HG03045 (cell line): ENCODE data around the gene MST1.

Source experiments
- ATAC-seq: cut with Tn5 transposase; IDR thresholded peaks from one replicate; pipeline ENCODE4 v1.9.1; 2021; ENCODE audit warnings: mild to moderate bottlenecking, moderate library complexity; ENCODE audit not compliant: unreplicated experiment

The MST1 gene

DNA sequence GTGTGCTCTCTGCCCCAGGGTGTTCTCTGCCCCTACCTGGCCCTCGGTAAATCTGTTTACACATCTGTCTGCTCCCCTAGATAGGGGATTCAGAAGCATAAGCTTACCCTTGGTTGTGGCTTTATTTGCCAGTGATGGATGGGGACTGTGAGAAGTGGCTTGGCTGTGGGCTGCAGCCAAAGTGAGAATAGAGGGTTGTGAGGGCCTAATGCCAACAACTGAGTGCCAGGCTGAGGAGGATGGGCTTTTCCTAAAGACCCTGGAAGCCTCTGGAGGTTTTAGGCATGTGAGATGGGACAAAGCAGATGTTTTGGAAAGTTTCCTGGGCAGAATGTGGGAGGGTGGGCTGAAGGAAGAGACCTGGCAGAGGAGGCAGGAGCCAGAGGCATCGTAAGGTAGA, 30.6 kb downstream of the MST1 start:
- ATAC-seq = no peak

DNA sequence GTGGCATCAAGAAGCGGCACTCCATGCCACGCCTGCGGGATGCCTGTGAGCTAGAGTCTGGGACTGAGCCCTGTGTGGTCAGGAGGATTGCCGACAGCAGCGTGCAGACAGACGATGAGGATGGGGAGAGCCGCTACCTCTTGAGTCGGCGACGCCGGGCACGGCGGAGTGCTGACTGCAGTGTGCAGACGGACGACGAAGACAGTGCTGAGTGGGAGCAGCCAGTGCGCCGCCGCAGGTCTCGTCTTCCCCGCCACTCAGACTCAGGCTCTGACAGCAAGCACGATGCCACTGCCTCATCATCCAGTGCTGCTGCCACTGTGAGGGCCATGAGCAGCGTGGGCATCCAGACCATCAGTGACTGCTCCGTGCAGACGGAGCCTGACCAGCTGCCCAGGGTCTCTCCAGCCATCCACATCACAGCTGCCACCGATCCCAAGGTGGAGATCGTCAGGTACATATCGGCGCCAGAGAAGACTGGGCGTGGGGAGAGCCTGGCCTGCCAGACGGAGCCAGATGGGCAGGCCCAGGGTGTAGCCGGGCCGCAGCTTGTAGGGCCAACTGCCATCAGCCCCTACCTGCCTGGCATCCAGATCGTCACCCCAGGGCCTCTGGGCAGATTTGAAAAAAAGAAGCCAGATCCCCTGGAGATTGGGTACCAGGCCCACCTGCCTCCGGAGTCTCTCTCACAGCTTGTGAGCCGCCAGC, 31.9 kb downstream of the MST1 start:
- ATAC-seq = no peak

DNA sequence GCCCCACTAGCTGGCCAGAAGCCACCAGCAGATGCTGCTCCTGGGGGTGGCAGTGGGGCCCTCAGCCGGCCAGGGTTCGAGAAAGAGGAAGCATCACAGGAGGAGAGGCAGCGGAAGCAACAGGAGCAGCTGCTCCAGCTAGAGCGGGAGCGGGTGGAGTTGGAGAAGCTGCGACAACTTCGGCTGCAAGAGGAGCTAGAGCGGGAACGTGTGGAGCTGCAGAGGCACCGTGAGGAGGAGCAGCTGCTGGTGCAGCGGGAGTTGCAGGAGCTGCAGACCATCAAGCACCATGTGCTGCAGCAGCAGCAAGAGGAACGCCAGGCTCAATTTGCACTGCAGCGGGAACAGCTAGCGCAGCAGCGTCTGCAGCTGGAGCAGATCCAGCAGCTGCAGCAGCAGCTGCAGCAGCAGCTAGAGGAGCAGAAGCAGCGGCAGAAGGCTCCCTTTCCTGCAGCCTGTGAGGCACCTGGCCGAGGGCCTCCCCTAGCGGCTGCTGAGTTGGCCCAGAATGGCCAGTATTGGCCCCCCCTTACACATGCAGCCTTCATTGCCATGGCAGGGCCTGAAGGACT, 32.6 kb downstream of the MST1 start:
- ATAC-seq = no peak

DNA sequence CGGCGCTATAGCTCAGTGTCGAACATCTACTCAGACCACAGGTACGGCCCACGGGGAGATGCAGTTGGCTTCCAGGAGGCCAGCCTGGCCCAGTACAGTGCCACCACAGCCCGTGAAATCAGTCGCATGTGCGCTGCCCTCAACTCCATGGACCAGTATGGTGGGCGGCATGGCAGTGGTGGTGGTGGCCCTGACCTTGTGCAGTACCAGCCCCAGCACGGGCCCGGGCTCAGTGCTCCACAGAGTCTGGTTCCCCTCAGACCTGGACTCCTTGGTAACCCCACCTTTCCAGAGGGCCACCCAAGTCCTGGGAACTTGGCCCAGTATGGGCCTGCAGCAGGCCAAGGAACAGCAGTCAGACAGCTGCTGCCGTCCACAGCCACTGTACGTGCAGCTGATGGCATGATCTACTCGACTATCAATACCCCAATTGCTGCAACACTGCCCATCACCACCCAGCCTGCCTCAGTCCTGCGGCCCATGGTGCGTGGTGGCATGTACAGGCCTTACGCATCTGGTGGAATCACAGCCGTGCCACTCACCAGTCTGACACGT, 33.5 kb downstream of the MST1 start:
- no peak for ATAC-seq

DNA sequence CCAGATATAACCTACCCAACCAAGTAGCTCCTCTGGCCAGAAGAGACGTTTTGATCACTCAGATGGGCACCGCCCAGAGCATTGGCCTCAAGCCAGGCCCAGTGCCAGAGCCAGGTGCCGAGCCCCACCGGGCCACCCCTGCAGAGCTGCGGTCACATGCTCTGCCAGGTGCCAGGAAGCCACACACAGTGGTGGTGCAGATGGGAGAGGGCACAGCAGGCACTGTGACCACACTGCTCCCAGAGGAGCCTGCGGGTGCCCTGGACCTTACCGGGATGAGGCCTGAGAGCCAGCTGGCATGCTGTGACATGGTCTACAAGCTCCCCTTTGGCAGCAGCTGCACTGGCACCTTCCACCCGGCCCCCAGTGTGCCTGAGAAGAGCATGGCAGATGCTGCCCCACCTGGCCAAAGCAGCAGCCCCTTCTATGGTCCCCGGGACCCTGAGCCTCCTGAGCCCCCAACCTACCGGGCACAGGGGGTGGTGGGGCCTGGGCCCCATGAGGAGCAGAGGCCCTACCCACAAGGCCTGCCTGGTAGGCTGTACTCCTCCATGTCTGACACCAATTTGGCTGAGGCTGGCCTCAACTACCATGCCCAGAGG, 34.2 kb downstream of the MST1 start:
- ATAC-seq = no peak

DNA sequence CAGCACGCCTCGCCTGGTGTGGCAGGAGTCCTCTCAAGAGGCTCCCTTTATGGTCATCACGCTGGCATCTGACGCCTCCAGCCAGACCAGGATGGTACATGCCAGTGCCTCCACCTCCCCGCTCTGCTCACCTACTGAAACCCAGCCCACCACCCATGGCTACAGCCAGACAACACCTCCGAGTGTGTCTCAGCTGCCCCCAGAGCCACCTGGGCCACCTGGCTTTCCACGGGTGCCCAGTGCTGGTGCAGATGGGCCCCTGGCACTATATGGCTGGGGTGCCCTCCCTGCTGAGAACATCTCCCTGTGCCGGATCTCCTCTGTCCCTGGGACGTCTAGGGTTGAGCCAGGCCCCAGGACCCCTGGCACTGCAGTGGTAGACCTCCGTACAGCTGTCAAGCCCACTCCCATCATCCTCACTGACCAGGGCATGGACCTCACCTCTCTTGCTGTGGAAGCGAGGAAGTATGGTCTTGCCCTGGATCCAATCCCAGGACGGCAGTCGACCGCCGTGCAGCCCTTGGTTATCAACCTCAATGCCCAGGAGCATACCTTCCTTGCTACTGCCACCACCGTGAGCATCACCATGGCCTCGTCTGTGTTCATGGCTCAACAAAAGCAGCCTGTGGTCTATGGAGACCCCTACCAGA, 35.0 kb downstream of the MST1 start:
- ATAC-seq = no peak

DNA sequence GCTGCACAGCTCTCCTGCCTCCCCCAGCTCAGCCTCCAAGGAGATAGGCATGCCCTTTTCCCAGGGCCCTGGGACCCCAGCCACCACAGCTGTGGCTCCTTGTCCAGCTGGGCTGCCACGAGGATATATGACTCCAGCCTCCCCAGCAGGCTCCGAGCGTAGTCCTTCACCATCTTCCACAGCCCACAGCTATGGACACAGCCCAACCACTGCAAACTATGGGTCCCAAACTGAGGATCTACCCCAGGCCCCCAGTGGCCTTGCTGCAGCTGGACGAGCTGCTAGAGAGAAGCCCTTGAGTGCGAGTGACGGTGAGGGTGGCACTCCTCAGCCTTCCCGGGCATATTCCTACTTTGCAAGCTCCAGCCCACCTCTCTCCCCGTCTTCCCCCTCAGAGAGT, 35.7 kb downstream of the MST1 start:
- ATAC-seq = no peak

DNA sequence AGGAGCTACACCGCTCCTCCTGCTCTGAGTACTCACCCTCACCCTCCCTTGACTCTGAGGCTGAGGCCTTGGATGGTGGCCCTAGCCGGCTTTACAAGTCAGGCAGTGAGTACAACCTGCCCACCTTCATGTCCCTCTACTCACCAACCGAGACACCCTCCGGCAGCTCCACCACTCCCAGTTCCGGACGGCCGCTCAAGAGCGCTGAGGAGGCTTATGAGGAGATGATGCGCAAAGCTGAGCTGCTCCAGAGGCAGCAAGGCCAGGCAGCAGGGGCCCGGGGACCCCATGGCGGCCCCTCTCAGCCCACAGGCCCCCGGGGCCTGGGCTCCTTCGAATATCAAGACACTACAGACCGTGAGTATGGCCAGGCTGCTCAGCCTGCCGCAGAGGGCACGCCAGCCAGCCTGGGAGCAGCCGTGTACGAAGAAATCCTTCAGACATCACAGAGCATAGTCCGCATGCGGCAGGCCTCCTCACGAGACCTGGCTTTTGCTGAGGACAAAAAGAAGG, 36.3 kb downstream of the MST1 start:
- ATAC-seq = no peak

DNA sequence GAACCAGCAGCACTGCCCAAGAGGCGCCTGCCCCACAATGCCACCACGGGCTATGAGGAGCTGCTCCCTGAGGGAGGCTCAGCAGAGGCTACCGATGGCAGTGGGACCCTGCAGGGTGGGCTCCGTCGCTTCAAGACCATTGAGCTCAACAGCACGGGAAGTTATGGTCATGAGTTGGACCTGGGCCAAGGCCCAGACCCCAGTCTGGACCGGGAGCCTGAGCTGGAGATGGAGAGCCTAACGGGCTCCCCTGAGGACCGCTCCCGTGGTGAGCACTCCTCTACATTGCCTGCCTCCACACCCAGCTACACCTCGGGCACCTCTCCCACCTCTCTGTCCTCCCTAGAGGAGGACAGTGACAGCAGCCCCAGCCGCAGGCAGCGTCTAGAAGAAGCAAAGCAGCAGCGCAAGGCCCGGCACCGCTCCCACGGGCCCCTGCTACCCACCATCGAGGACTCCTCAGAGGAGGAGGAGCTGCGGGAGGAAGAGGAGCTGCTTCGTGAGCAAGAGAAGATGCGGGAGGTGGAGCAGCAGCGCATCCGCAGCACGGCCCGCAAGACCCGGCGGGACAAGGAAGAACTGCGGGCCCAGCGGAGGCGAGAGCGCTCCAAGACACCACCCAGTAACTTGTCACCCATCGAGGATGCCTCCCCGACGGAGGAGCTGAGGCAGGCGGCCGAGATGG, 36.9 kb downstream of the MST1 start:
- no peak for ATAC-seq

DNA sequence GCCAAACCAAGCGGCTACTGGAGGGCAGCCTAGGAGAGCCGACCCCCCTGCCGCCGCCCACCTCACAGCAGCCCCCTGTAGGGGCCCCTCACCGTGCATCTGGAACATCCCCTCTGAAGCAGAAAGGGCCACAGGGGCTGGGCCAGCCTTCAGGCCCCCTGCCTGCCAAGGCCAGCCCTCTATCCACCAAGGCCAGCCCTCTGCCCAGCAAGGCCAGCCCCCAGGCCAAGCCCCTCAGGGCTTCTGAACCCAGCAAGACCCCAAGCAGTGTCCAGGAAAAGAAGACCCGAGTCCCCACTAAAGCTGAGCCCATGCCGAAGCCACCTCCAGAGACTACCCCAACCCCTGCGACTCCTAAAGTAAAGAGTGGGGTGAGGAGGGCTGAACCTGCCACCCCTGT, 38.6 kb downstream of the MST1 start:
- no peak for ATAC-seq

DNA sequence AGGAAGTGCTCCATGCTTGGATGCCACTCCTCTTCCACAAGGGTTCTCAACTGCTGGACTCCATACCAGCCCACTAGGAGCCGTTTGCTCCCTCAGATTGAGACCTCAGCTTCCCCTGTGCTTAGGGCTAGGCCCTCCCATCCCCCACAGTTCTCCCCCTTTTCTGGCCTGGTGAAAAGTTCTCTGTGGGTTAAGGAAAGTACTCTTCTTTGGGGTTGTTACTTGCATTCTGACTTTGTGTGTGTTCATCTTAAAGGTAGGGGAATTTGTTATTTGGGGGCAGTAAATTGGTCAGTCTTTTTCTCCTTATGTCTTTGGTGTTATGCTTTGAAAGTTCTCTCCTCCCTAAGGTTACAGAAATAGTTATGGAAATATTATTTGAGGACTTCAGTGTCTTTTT, 39.1 kb downstream of the MST1 start:
- no peak for ATAC-seq

DNA sequence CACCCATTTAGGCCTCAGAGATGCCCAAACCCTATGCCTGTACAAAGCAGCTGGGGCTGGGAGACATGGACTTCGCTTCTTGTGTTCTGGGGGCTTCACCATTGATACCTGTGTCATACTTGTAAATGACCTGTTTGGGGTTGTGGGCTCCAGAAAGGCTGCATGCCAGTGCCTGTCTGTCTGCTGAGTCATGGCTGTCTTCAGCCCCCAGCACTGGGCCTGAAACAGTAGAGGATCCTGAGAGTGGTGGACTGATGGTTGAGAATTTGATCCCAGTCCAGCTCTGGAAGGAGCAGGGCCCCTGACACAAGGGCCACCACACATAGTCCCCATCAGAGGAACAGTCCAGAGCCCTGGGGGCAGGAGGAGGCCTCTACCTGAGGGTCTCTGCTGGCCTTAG, 39.7 kb downstream of the MST1 start:
- no peak for ATAC-seq

DNA sequence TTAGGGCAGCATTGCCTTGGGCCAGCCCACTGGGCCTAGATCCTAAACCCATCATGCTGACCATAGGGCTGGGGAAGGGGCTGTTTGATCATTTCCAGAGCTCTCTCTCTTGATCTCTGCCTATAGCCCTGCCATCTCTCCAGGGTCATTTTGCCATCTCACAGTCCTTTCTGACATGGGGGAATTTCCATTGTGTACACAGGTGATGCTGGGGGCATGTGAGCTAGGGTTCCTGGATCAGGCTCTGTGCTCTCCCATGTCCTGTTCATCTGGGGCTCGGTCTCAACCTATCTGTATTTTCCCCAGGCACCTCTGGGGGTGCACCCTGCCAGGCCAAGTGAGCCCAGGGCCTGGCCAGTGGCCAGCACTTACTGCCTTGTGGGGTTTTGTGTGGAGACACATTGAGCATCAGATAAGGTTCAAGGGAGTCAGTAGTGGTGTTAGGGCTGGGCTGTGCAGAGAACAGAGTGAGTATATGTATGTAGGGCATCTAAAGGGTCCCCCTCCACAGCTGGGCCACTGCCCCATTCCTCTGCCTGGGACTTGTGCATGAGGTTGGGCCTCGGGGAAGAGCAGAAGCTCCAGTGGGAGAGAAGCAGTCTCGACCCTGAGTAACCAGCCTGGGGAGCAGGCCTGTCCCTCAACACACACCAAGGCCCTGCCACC, 40.8 kb downstream of the MST1 start:
- no peak for ATAC-seq

DNA sequence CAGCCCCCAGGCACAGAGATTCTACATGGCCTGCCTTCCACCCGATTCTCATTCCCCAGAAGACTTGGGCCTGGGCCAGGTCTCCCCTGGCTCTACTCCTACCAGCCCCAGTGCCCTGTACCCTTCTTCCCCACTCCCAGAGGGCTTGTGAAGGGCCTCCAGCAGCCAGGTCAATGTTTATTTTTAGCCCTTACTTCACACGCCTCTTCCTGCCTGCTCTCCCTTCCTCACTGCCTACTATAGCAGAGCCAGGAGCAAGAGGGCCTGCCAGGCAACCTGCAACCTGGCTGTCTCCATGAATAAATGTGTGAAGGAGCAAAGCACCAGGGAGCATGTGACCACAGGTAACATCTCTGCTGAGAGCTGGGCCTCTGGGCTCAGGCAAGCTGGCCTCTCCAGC, 41.5 kb downstream of the MST1 start:
- ATAC-seq = no peak

DNA sequence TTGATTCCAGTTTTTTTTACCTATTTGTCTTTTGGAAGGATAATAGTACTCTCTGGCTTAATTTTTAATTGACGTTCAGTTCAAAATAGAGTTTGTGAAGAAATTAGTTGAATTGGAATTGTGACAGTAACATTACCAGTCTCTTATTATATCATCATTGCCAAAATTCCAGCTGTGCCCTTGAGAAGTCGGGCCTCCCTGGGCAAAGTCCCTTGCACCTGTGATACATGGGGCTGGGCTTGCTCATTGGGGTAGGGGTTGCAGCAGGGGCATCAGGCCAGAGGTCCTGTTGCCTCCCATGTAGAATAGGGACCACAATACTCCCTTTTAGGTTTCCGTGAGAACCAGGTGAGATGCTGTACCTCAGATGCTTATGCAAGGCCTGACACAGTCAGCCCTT, 43.0 kb downstream of the MST1 start:
- no peak for ATAC-seq

DNA sequence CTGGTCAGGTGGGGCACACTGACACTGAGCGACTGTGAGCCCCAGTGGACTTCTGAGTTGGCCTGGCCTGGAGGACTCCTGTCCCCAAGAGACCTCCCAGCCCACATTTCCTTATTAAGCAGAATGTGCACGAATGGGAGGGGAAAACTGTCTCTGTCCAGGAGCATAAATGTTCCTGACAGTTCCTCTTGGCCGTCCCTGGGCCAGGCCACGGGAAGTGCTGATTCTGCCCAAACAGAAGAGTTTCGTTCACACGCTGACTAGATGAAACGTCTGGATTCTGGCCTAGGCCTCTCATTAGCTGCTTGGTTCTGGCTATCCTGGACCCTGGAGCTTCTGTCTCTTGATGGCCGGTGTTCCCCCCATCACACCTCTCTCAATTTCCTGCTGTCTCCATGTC, 44.6 kb downstream of the MST1 start:
- no peak for ATAC-seq

DNA sequence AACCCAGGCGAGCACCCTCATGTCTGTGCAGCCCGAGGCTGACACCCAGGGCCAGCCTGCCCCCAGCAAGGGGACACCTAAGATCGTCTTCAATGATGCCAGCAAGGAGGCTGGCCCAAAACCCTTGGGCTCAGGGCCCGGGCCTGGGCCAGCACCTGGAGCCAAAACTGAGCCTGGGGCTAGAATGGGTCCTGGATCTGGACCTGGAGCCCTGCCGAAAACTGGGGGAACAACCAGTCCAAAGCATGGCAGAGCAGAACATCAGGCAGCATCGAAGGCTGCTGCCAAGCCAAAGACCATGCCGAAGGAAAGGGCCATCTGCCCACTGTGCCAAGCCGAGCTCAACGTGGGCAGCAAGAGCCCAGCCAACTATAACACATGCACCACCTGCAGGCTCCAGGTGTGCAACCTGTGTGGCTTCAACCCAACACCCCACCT, 46.5 kb downstream of the MST1 start:
- ATAC-seq = no peak

DNA sequence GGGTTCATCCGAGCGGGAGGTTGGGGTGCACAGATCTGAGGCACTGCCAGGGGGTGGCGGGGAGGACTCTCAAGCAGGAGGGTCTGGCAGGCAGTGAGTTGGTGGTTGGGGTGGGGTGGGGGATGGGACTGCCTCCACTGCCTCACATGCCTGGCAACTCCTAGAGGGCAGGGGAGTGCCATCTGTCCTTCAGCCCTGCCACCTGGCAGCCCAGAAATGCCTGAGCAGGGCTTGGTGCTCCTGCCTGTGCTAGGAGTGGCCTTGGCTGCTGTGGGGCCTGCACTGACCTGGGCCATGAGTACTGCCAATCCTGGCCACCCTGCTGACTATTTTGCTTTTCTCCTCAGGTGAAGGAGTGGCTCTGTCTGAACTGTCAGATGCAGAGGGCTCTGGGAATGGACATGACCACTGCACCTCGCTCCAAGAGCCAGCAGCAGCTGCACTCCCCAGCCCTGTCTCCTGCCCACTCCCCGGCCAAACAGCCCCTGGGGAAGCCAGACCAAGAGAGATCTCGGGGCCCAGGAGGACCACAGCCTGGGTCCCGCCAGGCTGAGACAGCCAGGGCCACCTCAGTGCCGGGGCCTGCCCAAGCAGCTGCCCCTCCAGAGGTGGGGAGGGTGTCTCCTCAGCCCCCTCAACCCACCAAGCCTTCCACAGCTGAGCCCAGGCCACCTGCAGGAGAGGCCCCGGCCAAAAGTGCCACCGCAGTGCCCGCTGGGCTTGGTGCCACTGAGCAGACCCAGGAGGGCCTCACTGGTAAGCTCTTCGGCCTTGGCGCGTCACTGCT, 47.2 kb downstream of the MST1 start:
- ATAC-seq = no peak

DNA sequence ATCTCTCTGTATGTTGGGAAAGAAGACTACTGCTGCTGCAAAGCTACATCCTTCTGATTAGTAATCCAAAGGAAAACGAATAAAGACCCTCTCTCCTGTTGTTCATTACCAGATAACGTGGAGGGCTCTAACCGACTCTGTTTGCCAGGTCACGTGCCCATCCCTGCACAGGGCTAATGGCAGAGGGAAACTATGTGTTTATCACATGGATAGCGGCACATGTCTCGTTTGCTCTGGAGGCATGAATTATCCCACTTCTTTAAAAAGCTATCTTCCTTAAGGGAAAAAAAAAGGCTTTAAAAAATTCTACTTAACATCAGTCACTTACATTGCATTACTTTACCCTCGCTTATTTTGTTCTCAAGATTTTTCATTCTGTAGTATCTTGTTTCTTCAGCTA, 48.0 kb downstream of the MST1 start:
- no peak for ATAC-seq

DNA sequence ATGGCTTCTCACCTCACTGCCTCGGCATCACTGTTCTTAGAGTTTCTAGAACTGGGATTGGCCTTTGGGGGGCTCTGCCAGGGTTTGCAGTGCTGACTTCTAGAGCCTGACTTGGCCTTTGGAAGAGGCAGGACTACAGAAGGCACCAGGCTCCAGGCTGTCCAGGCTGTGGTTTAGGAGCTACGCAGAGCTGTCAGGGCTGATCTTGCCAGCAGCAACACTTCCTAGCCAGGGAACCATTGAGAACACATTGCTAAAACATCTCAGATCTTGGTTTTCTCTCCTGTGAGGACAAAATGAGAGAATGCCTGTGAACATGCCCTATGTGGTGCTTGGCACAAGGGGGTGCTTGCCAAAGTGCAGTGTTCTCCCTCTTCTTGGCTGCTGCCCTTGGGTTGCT, 49.7 kb downstream of the MST1 start:
- no peak for ATAC-seq
